ENCODE data around the gene THAP7. TPM values are rescaled to one million over a fixed set of nuclear protein-coding genes. Genes with fewer than 3 reads are reported as not detected.

THAP7 gene
- total RNA-seq, 1 experiment from 2014 or later = 19.3 TPM

DNA sequence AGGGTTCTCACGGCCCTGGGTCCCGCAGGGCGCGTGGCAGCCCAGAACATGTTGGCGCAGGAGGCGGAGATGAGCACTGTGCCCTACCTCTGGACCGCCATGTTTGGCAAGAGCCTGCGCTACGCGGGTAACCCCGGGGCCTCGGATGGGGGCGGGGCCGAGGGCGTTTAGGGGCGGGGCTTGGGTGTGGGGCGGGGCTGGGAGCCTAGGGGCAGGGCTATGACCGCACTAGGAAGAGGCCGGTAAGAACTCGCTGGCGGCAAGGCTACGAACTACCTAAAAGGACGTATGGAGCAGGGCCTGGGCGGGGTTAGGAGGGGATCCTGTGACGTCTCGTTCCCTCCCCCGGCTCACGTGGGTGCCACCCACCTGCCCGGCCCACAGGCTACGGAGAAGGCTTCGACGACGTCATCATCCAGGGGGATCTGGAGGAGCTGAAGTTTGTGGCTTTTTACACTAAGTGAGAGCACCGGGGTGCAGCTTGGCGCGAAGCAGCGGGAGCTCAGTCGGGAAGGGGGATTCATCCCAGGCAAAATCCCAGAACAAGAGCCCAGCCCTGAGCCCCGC lies 22.6 kb downstream of the THAP7 start (continued):
- TF ChIP-seq ZBTB43 (CRISPR knock-in tag; IDR thresholded peaks at IDR 0.05) (no peak), ZNF671 (CRISPR knock-in tag; IDR thresholded peaks at IDR 0.05) (no peak), ZNF396 (CRISPR knock-in tag; IDR thresholded peaks at IDR 0.05; ENCODE audit: borderline replicate concordance) (no peak), HMGXB4 (CRISPR knock-in tag; IDR thresholded peaks at IDR 0.05) (no peak), FOXP1 (CRISPR knock-in tag; IDR thresholded peaks at IDR 0.05; ENCODE audit: borderline replicate concordance) (no peak), NFYB (CRISPR knock-in tag; conservative IDR thresholded peaks at IDR 0.05; ENCODE audit: low read depth) (no peak), SMAD4 (CRISPR knock-in tag; IDR thresholded peaks at IDR 0.05) (no peak), KAT7 (CRISPR knock-in tag; IDR thresholded peaks at IDR 0.05; ENCODE audit: borderline replicate concordance) (no peak), OVOL2 (CRISPR knock-in tag; IDR thresholded peaks at IDR 0.05; ENCODE audit: borderline replicate concordance) (no peak), PRRX2 (CRISPR knock-in tag; IDR thresholded peaks at IDR 0.05) (no peak), ELF4 (CRISPR knock-in tag; IDR thresholded peaks at IDR 0.05; ENCODE audit: low read depth) (no peak), JAZF1 (CRISPR knock-in tag; IDR thresholded peaks at IDR 0.05) (no peak), MYBL2 (CRISPR knock-in tag; IDR thresholded peaks at IDR 0.05) (peak; percentile 60; the same call in 1 of the 2 replicates), ESRRA (CRISPR knock-in tag; IDR thresholded peaks at IDR 0.05; ENCODE audit: borderline replicate concordance) (peak; percentile 21; the same call in 1 of the 2 replicates), CTCF (IDR thresholded peaks at IDR 0.05) (no peak), CREM (CRISPR knock-in tag; IDR thresholded peaks at IDR 0.05) (0 out of 2 replicates have a peak, but pooled peaks have one; percentile 44), SP1 (CRISPR knock-in tag; conservative IDR thresholded peaks at IDR 0.05) (peak; percentile 81), ETV6 (CRISPR knock-in tag; IDR thresholded peaks at IDR 0.05) (peak; percentile 45; the same call in 1 of the 2 replicates), FOXK1 (CRISPR knock-in tag; IDR thresholded peaks at IDR 0.05) (peak; percentile 69), IRF1 (CRISPR knock-in tag; IDR thresholded peaks at IDR 0.05) (0 out of 2 replicates have a peak, but pooled peaks have one; percentile 27), ZNF138 (CRISPR knock-in tag; conservative IDR thresholded peaks at IDR 0.05) (no peak), ATF3 (CRISPR knock-in tag; conservative IDR thresholded peaks at IDR 0.05) (no peak), ZNF425 (CRISPR knock-in tag; conservative IDR thresholded peaks at IDR 0.05) (no peak)
- TF ChIP-seq, protein P1, sequence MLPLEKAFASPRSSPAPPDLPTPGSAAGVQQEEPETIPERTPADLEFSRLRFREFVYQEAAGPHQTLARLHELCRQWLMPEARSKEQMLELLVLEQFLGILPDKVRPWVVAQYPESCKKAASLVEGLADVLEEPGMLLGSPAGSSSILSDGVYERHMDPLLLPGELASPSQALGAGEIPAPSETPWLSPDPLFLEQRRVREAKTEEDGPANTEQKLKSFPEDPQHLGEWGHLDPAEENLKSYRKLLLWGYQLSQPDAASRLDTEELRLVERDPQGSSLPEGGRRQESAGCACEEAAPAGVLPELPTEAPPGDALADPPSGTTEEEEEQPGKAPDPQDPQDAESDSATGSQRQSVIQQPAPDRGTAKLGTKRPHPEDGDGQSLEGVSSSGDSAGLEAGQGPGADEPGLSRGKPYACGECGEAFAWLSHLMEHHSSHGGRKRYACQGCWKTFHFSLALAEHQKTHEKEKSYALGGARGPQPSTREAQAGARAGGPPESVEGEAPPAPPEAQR (CRISPR knock-in tag; IDR thresholded peaks at IDR 0.05) = no peak
- TF ChIP-seq, protein P2, sequence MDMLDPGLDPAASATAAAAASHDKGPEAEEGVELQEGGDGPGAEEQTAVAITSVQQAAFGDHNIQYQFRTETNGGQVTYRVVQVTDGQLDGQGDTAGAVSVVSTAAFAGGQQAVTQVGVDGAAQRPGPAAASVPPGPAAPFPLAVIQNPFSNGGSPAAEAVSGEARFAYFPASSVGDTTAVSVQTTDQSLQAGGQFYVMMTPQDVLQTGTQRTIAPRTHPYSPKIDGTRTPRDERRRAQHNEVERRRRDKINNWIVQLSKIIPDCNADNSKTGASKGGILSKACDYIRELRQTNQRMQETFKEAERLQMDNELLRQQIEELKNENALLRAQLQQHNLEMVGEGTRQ (CRISPR knock-in tag; IDR thresholded peaks at IDR 0.05) = no peak
- TF ChIP-seq, protein P3, sequence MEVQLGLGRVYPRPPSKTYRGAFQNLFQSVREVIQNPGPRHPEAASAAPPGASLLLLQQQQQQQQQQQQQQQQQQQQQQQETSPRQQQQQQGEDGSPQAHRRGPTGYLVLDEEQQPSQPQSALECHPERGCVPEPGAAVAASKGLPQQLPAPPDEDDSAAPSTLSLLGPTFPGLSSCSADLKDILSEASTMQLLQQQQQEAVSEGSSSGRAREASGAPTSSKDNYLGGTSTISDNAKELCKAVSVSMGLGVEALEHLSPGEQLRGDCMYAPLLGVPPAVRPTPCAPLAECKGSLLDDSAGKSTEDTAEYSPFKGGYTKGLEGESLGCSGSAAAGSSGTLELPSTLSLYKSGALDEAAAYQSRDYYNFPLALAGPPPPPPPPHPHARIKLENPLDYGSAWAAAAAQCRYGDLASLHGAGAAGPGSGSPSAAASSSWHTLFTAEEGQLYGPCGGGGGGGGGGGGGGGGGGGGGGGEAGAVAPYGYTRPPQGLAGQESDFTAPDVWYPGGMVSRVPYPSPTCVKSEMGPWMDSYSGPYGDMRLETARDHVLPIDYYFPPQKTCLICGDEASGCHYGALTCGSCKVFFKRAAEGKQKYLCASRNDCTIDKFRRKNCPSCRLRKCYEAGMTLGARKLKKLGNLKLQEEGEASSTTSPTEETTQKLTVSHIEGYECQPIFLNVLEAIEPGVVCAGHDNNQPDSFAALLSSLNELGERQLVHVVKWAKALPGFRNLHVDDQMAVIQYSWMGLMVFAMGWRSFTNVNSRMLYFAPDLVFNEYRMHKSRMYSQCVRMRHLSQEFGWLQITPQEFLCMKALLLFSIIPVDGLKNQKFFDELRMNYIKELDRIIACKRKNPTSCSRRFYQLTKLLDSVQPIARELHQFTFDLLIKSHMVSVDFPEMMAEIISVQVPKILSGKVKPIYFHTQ (CRISPR knock-in tag; IDR thresholded peaks at IDR 0.05) = no peak

Data from WTC11 (cell line).